Right lobe of liver (tissue), 6 donors: ENCODE data around the gene TPBG. TPM values are rescaled to one million over a fixed set of nuclear protein-coding genes. Genes with fewer than 3 reads are reported as not detected.
A peak's percentile ranks its signal among the peaks of the same experiment; 100 is the strongest.

Experiments used
- ATAC-seq, 4 donors: fragments of 200-7000 bp; cut with Tn5 transposase; one replicate each; pipeline ENCODE4 v1.9.1; 2020; ENCODE audit warnings: mild to moderate bottlenecking in 4 of 4, moderate library complexity in 4 of 4
- DNase-seq, 3 donors: peaks; one replicate each; pipeline ENCODE4 v3.0.0-alpha.2; 2020
- H3K27ac ChIP-seq, 3 donors: fragments of 200-600 bp; one replicate each; pipeline ENCODE4 v1.8.0; 2022
- H3K27me3 ChIP-seq, 2 donors: fragments of 200-600 bp; one replicate each; pipeline ENCODE4 v1.8.0; 2022
- H3K36me3 ChIP-seq, 4 donors: fragments of 200-600 bp; sonication (generic) in 1 of 4; one replicate each; pipeline versions ENCODE4 v1.5.1 to v1.8.0; 2017 to 2022; ENCODE audit warnings: control low read depth in 1 of 4
- H3K4me1 ChIP-seq, 4 donors: fragments of 200-600 bp; sonication (generic) in 1 of 4; one replicate each; pipeline versions ENCODE4 v1.5.1 to v1.8.0; 2017 to 2022; ENCODE audit warnings: control low read depth in 1 of 4
- H3K4me3 ChIP-seq, 3 donors: fragments of 200-600 bp; one replicate each; pipeline ENCODE4 v1.8.0; 2022
- H3K9me3 ChIP-seq, 4 donors: fragments of 200-600 bp; sonication (generic) in 1 of 4; one replicate each; pipeline versions ENCODE4 v1.5.1 to v1.8.0; 2017 to 2022; ENCODE audit warnings: control low read depth in 1 of 4
- POLR2A ChIP-seq: fragments of 450-650 bp; IDR thresholded peaks from one replicate; pipeline ENCODE4 v1.6.1; 2017; ENCODE audit warnings: antibody characterized with exemption, mild to moderate bottlenecking
- WGBS: methylation state at CpG from one replicate; pipeline ENCODE4 v1.1.6; 2018; ENCODE audit warnings: low coverage, low lambda C conversion rate; ENCODE audit not compliant: insufficient coverage; ENCODE audit errors: missing lambda C conversion rate; 5-methylcytosine and 5-hydroxymethylcytosine counted together
- intact Hi-C, 2 donors: fragments of 100-400 bp; cut with DNase I; formaldehyde crosslinking; loops; one replicate each; pipeline versions ENCODE4 v1.11.2 to v1.14.1; 2022
- long read RNA-seq: library from polyadenylated mRNA; unstranded; transcript quantifications from one replicate; pipeline ENCODE4 v2.0.0, GENCODE V29; 2019
- total RNA-seq, 6 experiments: library from RNA; depleted of rRNA in 2 of 6; stranded (reverse); fragments of >200 nt in 2 of 6; fragmentation: NEBNext Ultra II Directional in 3 of 6; extraction: Animal tissue kit (Norgen Biotek cat#: 25700) in 3 of 6; gene quantifications; one replicate each; pipeline versions ENCODE4 v1.1.0 to v1.2.4, GENCODE V29; 2016 to 2023
- TF ChIP-seq, protein P1 (sequence below), 4 donors: fragments of 200-600 bp in 3 of 4; fragments of 450-650 bp in 1 of 4; IDR thresholded peaks; one replicate each; pipeline versions ENCODE4 v1.5.1 to v1.8.0; 2016 to 2022; ENCODE audit warnings: antibody characterized with exemption in 4 of 4, mild to moderate bottlenecking in 2 of 4
- donor health status: DM: no; HTN: yes; CAD: no.
- donor health status: DM: no; HTN: no; CAD: no.
- donor health status: DM: no; HTN: no; CAD: no.
- donor health status: DM: no; HTN: yes; CAD: no.
- donor health status: DM: no; HTN: yes; CAD: no.

The TPBG gene, protein sequence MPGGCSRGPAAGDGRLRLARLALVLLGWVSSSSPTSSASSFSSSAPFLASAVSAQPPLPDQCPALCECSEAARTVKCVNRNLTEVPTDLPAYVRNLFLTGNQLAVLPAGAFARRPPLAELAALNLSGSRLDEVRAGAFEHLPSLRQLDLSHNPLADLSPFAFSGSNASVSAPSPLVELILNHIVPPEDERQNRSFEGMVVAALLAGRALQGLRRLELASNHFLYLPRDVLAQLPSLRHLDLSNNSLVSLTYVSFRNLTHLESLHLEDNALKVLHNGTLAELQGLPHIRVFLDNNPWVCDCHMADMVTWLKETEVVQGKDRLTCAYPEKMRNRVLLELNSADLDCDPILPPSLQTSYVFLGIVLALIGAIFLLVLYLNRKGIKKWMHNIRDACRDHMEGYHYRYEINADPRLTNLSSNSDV
- 1 to 10 TPM in 3 of 6 experiments, under 1 TPM in 3; 0.42 to 1.4 (median 0.99) TPM for total RNA-seq
- long read RNA-seq: 0 reads

DNA sequence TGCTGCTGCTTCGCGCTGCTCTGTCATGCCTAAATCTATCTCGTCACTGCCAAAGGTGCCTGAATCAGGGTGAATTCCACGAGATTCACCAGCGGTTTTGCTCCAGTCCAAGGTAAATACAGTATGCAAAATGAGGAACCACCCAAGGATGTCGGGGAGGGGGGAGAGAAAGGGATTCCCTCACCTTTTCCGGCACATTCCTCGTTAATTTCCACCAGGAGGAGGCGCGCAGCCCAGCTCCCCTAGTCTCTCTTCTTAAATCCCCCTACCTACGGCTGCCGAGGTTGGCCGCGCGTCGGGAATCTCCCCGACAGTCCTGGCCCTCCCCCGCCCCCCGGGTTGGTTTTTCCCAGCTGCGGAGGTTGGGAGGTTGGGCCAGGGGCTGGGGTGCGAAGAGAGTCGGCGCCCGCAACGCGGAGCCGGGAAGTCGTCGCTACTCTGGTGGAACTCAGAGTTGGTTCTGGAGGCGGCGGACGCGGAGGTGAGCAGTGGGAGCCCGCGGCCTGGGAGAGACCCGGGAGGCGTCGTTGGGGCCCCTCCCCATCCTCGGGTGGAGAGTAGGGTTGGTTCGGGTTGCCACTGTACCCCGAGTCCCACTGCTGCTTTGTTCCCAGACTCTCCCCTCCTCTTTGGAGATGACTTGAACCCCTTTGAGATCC is at the start of gene TPBG:
Gene TPBG, plus strand, starts transcription at position 390 of the 659 bp plus-strand sequence. CDS start 1,145 bp downstream, outside the sequence.
- intact Hi-C loops: no loop called here
- Histone ChIP-seq H3K27ac (peak within 1 kb of the TSS in 1 of 3 donors; percentile 34), H3K9me3 (no peaks in the 10 kb centered on the region), H3K27me3 (peaks cover 0 to 9% of the 10 kb centered on the region in 2 donors), H3K4me1 (peaks cover 0 to 17% (median 4%) of the 10 kb centered on the region in 4 donors), H3K4me3 (peak within 1 kb of the TSS; percentile 45 to 58 (median 54)), H3K36me3 (no peaks in the 10 kb centered on the region)
- peak; percentile 56 to 79 (median 66) for ATAC-seq
- WGBS: 4% methylated on average over 19 of the region's 41 CpGs
- TF ChIP-seq, protein P1, sequence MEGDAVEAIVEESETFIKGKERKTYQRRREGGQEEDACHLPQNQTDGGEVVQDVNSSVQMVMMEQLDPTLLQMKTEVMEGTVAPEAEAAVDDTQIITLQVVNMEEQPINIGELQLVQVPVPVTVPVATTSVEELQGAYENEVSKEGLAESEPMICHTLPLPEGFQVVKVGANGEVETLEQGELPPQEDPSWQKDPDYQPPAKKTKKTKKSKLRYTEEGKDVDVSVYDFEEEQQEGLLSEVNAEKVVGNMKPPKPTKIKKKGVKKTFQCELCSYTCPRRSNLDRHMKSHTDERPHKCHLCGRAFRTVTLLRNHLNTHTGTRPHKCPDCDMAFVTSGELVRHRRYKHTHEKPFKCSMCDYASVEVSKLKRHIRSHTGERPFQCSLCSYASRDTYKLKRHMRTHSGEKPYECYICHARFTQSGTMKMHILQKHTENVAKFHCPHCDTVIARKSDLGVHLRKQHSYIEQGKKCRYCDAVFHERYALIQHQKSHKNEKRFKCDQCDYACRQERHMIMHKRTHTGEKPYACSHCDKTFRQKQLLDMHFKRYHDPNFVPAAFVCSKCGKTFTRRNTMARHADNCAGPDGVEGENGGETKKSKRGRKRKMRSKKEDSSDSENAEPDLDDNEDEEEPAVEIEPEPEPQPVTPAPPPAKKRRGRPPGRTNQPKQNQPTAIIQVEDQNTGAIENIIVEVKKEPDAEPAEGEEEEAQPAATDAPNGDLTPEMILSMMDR (IDR thresholded peaks at IDR 0.05): peak in 2 of 4 donors; percentile 8 to 17
- no peak for TF ChIP-seq POLR2A
- DNase-seq: peak in 2 of 3 donors; percentile 42 to 57

DNA sequence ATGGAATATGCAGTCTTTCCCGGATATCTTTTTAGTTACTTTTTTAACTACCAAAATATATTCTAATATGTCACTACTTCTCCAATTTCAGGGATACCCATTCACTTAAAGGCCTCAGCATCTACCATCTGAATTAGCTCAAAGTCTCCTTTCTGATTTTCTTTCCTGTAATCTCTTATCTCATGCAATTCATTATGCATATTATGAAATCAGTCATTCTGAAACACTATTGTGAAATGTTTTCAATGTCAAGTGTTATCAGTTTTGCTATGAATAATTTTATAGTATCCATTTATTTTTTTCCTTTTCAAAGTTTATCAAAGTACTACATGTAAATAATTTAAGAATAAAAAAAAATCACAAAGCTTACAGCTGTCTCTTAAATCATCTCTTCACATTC is 41.2 kb upstream of the TPBG start:
- DNase-seq (no peak), ATAC-seq (no peak)
- TF ChIP-seq, protein P1 (IDR thresholded peaks at IDR 0.05): no peak
- TF ChIP-seq POLR2A: no peak
- H3K4me1 ChIP-seq: no peaks in the 10 kb centered on the region
- H3K9me3 ChIP-seq: no peaks in the 10 kb centered on the region
- WGBS: 63% methylated on average over 1 of the region's 1 CpG
- intact Hi-C loops: no loop called here
- no peak overlapping the region for H3K27ac ChIP-seq
- H3K4me3 ChIP-seq: no peak overlapping the region
- no peaks in the 10 kb centered on the region for H3K27me3 ChIP-seq
- H3K36me3 ChIP-seq: no peaks in the 10 kb centered on the region

DNA sequence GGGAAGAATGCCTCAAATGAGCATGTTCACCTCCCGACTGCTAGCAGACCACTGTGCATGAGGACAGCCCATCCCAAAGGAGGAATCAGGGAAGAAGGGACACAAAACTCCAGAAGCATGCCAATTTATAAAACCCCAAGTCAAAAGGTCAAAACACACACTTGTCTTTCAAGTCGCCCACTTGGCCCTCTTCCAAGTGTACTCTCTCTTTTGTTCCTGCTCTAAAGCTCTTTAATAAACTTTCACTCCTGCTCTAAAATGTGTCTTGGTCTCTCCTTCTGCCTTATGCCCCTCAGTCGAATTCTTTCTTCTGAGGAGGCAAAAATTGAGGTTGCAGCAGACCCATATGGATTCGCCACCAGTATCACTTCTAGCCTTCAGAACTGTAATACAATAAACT is 33.9 kb upstream of the TPBG start:
- ATAC-seq (no peak), DNase-seq (no peak)
- no peaks in the 10 kb centered on the region for H3K36me3 ChIP-seq
- intact Hi-C loops: no loop called here
- H3K4me1 ChIP-seq: no peaks in the 10 kb centered on the region
- H3K4me3 ChIP-seq: no peak overlapping the region
- no peak for TF ChIP-seq POLR2A
- TF ChIP-seq, protein P1 (IDR thresholded peaks at IDR 0.05): no peak
- H3K27me3 ChIP-seq: no peaks in the 10 kb centered on the region
- 53% methylated on average over 4 of the region's 4 CpGs for WGBS
- no peak overlapping the region for H3K27ac ChIP-seq
- H3K9me3 ChIP-seq: no peaks in the 10 kb centered on the region

DNA sequence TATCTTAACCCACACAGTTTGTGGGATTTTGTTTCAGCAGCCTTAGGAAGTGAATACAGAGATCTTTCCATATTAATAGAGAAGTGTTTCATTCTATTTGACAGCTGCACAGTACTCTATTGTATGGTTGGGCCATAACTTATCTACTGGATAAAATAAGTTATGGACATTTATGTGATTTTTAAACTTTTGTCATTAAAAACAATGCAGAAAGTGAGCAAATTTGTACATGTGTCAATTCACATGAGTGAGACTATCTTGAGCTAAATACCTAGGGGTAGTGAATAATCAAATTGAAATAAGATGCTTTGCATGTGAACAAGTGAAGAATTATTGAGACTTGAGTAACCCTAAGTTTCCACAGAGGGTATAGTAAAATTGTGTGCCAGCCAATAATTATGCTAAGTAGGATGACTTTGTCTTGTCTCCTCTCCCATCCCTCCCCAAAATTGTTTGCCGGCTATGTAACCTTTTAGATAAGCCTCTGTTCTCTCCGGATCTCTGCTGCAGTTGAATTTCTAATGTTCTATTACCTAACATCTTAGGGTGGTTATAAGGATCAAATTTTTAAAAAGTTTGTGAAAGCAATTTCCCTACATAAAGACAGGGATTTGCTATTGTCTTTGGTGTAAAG is 33.3 kb upstream of the TPBG start:
- DNase-seq (no peak), ATAC-seq (no peak)
- no peak overlapping the region for H3K27ac ChIP-seq
- no peaks in the 10 kb centered on the region for H3K36me3 ChIP-seq
- no peaks in the 10 kb centered on the region for H3K27me3 ChIP-seq
- TF ChIP-seq, protein P1 (IDR thresholded peaks at IDR 0.05): no peak
- no peak for TF ChIP-seq POLR2A
- no peak overlapping the region for H3K4me3 ChIP-seq
- H3K9me3 ChIP-seq: no peaks in the 10 kb centered on the region
- H3K4me1 ChIP-seq: no peaks in the 10 kb centered on the region
- 62% methylated on average over 2 of the region's 2 CpGs for WGBS
- intact Hi-C loops: no loop called here
